ENCODE data around the gene NKPD1.

Gene NKPD1

DNA sequence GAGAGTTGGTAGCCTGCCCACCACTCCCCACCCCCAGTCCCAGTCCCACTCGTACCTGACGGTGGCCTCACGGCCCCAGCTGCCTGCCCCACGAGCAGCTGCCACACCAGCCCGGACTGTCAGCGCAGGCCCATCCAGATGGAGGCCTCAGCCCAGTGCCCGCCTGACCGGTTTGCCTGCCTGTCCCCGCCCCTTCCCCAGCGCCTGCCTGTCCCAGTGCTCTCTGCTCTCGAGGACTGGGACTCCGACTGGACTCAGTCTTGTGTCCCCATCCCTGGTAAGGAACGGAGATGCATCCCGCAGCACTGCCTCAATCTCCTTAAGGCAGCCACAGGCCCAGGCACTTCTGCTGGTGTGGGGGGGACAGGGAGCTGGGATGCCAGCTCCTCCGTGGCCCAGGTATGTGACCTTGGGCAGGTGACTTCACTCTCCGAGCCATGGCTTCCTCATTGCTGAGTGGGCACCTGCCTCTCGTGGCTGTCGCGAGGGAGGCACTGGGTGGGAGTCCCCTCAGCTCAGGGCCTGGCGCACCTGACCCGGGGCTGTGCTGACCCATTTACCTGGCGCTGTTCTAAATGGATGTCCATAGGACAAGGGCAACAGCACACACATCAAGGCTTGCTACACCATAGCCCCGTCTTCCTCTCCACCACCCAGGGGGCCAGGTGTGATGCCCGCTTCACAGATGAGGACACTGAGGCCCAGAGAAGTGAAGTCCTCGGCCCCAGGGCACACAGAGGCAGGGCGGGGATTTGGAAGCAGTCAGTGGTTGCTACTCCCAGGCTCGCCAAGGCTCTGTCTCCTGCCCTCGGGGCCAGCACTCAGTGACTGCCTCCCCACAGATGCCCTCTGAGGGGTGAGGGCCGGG is at the start of gene NKPD1:
Gene NKPD1, minus strand, starts transcription at position 113 of the 868 bp plus-strand sequence. CDS start 832 bp downstream, outside the sequence.
- no peak for DNase-seq

DNA sequence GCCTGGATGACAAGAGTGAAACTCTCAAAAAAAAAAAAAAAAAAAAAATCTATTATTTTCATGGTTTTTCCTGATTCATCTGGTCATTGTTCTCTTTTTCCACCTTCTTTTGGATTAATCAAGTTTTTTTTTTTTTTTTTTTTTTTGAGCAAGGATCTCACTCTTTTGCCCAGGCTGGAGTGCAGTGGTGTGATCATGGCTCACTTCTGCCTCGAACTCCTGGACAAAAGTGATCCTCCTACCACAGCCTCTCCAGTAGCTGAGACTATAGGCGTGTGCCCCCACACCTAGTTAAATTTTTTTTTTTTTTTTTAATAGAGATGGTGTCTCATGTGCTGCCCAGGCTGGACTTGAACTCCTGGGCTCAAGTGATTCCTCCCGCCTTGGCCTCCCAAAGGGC is 45.5 kb upstream of the NKPD1 start:
- DNase-seq: no peak

- DNase-seq: no peak
These were observed 45.0 kb upstream of the NKPD1 start for GRCh38 chr19:45205810-45206209.

GRCh38 chr19:45202637-45203036 is 41.9 kb upstream of the NKPD1 start:
- DNase-seq: no peak

DNA sequence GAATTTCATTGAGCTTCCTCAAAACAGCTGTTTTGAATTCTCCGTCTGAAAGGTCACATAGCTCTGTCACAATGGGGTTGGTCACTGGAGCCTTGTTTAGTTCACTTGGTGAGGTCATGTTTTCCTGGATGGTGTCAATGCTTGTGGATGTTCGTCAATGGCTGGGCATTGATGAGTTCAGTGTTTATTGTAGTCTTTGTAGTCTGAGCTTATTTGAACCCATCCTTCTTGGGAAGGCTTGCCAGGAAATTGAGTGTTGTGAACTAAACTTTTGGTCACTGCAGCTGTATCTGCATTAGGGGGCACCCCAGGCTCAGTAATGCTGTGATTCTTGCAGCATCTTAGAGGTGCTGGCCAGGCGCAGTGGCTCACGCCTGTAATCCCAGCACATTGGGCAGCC is 39.8 kb upstream of the NKPD1 start:
- no peak for DNase-seq

GRCh38 chr19:45195764-45196163 is 35.0 kb upstream of the NKPD1 start:
- no peak for DNase-seq

DNA sequence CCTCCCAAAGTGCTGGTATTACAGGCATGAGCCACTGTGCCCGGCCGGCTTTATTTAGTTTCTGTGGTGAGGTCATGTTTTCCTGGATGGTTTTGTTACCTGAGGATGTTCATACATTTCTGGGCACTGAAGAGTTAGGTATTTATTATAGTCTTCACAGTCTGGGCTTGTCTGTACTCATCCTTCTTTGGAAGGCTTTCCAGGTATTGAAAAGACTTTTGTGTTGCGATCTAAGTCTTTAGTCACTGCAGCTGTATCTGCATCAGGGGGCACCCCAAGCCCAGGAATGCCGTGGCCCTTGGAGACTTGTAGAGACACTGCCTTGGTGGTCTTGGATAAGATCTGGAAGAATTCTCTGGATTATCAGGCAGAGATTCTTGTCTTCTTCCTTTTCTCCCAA is 30.6 kb upstream of the NKPD1 start:
- DNase-seq: no peak

GRCh38 chr19:45189971-45190370 is 29.2 kb upstream of the NKPD1 start:
- DNase-seq: no peak

GRCh38 chr19:45187421-45188100 is 26.8 kb upstream of the NKPD1 start:
- no peak for DNase-seq

GRCh38 chr19:45186509-45187334 is 25.9 kb upstream of the NKPD1 start:
- DNase-seq: no peak

GRCh38 chr19:45184115-45184514 is 23.3 kb upstream of the NKPD1 start:
- no peak for DNase-seq

GRCh38 chr19:45182758-45183157 is 22.0 kb upstream of the NKPD1 start:
- DNase-seq: no peak

DNA sequence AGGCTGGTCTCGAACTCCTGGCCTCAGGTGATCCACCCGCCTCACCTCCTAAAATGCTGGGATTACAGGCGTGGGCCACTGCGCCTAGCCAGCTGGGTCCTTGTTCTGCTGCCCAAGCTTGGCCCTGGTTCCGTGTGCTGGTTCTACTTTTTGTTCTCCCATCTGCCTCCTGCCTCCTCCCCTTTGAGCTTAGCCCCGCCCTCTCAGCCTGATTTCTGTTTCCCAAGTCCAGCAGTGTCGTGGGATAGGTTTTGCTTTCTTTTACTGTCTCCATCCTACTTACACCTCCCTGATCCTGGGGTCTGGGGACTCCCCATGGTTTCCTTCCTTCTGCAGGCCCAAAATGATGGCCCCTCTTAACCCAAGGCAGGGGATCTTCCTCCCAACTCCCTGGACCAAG is 20.2 kb upstream of the NKPD1 start:
- no peak for DNase-seq

GRCh38 chr19:45179892-45180370 is 19.1 kb upstream of the NKPD1 start:
- DNase-seq: no peak

GRCh38 chr19:45179072-45179891 is 18.5 kb upstream of the NKPD1 start:
- peak; percentile 57 for DNase-seq

DNA sequence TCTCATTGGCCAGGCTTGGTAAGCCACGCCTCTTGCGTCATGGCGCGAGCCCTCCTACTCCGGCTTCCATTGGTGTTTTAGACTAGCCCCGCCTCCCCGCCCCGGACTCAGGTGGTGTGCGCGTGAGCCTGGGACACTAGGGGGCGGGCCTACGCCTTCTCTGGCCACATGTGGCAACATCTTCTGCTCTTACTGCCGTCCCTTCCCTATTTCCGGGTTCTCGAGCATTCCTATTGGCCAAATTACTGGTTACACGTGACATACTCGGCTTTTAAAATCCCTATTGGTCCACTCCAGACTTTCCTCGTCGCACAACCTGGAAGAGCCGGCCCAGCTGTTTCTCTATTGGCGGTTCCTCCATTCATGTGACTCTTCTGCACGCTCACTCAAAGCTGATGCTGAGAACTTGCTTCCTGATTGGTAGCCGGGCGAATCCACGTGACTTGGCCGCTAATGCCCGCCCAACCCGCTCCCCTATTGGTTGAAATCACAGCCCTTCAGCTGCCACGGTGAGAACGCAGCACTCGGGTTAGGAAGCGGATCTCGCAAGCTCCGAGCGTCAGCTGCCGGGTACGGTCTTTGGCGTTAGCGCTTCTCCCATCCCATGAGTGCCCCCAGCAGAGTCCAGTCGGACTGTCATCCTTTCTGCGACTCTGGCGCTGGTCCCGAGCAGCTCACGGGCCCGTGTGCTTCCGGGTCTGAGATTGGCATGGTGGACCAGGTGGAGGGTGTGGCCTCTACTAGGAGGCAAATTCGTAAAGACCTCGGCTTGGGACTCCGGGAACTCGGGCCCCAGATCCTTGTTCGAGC is 17.7 kb upstream of the NKPD1 start, which contains the start of gene BLOC1S3:
Gene BLOC1S3, plus strand, starts transcription at position 523 of the 810 bp plus-strand sequence. CDS start 513 bp downstream, outside the sequence.
- peak; percentile 100 for DNase-seq

DNA sequence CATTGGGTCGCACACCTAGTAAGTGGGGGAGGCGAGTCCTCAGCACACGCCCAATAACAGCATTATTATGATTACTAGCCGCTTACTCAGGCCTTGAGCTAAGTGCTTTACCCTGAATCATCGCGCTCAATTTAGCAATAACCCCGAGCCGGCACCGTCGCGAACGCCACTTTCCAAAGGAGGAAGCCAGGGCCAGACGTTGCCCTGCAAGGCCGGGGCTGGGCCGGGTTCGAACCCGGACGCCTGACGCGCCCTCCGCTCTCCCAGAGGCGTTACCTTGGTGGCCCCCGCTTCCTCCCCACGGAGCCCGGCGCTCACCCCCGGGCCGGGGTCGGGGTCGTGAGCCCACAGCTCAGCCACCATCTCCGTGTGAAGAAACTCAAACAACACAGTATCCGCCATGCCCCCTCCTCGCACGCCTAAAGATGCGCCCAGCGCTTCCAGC is 17.1 kb upstream of the NKPD1 start, which contains the start of gene TRAPPC6A:
Gene TRAPPC6A, minus strand, starts transcription at position 421 of the 445 bp plus-strand sequence. Its CDS starts 19 bp downstream, at position 402.
- no peak for DNase-seq

- DNase-seq: no peak
These were observed 14.9 kb upstream of the NKPD1 start for GRCh38 chr19:45175515-45176345.

GRCh38 chr19:45173816-45174215 is 13.0 kb upstream of the NKPD1 start:
- no peak for DNase-seq

- no peak for DNase-seq
These were observed 11.9 kb upstream of the NKPD1 start for GRCh38 chr19:45172611-45173208.
